OCI-LY1 (cell line): ENCODE measurements around the gene ENDOU.

ENCODE experiments used
- EZH2 ChIP-seq: fragments of 200-600 bp; sonication (generic), shearing (Covaris generic); IDR thresholded peaks from 2 replicates; pipeline ENCODE4 v1.8.0; 2017; ENCODE audit warnings: borderline replicate concordance, mixed run types, mild to moderate bottlenecking, antibody characterized with exemption, low read length, moderate library complexity, mixed read lengths
- TF ChIP-seq, protein P1 (sequence below): fragments of 200-600 bp; sonication (generic), shearing (Covaris generic); IDR thresholded peaks from 2 replicates; pipeline ENCODE4 v1.5.1; 2017; ENCODE audit warnings: mild to moderate bottlenecking, antibody characterized with exemption, low read length, moderate library complexity, mixed read lengths

DNA sequence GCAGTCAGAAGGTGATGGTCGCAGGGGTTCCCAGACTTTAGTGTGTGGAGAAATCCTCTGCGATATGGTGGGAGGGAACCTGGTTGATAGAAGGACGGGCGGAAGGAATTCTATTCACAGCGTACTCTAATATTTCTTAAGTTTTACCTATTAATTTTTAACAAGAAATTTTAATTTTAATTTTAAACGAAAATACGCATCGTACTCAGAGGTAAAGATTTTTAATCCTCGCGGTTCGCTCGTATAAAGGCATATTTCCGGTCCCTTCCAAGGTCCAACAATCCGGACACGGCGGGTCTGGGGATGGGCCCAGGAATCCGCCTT is 47.4 kb upstream of the ENDOU start:
- TF ChIP-seq, protein P1, sequence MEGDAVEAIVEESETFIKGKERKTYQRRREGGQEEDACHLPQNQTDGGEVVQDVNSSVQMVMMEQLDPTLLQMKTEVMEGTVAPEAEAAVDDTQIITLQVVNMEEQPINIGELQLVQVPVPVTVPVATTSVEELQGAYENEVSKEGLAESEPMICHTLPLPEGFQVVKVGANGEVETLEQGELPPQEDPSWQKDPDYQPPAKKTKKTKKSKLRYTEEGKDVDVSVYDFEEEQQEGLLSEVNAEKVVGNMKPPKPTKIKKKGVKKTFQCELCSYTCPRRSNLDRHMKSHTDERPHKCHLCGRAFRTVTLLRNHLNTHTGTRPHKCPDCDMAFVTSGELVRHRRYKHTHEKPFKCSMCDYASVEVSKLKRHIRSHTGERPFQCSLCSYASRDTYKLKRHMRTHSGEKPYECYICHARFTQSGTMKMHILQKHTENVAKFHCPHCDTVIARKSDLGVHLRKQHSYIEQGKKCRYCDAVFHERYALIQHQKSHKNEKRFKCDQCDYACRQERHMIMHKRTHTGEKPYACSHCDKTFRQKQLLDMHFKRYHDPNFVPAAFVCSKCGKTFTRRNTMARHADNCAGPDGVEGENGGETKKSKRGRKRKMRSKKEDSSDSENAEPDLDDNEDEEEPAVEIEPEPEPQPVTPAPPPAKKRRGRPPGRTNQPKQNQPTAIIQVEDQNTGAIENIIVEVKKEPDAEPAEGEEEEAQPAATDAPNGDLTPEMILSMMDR: no peak
- no peak for TF ChIP-seq EZH2
